Lower leg skin (tissue), 3 donors: ENCODE measurements around the gene EPHA4.

Experiments used
- POLR2A ChIP-seq, 2 donors: fragments of 450-650 bp; IDR thresholded peaks; one replicate each; pipeline ENCODE4 v1.6.1; 2016 to 2017; ENCODE audit warnings: antibody characterized with exemption in 2 of 2, mild to moderate bottlenecking in 1 of 2, moderate library complexity in 1 of 2
- TF ChIP-seq, protein P1 (sequence below), 3 donors: fragments of 450-650 bp; IDR thresholded peaks; one replicate each; pipeline ENCODE4 v1.5.1; 2016; ENCODE audit warnings: antibody characterized with exemption in 3 of 3, mild to moderate bottlenecking in 3 of 3, moderate library complexity in 2 of 3

DNA sequence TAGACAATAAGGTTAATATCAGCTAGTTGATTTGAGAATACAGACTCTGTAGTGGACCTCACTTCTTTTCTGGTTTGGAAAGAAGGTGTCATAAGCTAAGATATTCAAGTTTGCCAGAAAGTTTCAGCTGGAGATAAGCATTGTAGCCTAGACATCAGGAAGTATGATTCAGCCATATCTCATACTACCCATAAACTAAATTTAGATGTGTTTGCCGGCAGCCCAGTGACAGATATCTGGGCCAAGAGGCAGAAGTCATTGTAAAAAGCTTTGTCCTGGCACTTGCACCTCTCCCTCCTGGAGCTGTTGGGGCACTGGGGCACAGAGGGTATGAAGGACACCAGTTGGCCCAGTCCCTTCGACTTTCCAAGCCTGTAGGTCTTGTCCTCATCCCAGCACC lies 128.0 kb downstream of the EPHA4 start:
- TF ChIP-seq, protein P1, sequence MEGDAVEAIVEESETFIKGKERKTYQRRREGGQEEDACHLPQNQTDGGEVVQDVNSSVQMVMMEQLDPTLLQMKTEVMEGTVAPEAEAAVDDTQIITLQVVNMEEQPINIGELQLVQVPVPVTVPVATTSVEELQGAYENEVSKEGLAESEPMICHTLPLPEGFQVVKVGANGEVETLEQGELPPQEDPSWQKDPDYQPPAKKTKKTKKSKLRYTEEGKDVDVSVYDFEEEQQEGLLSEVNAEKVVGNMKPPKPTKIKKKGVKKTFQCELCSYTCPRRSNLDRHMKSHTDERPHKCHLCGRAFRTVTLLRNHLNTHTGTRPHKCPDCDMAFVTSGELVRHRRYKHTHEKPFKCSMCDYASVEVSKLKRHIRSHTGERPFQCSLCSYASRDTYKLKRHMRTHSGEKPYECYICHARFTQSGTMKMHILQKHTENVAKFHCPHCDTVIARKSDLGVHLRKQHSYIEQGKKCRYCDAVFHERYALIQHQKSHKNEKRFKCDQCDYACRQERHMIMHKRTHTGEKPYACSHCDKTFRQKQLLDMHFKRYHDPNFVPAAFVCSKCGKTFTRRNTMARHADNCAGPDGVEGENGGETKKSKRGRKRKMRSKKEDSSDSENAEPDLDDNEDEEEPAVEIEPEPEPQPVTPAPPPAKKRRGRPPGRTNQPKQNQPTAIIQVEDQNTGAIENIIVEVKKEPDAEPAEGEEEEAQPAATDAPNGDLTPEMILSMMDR (IDR thresholded peaks at IDR 0.05): no peak
- no peak for TF ChIP-seq POLR2A (IDR thresholded peaks at IDR 0.05)
